Panc1 (cell line): Measurements from ENCODE around the gene PIAS4. TPM values are rescaled to one million over a fixed set of nuclear protein-coding genes. Genes with fewer than 3 reads are reported as not detected.

Experiments
- ATAC-seq: fragments of 200-7000 bp; cut with Tn5 transposase; 2 replicates; pipeline ENCODE4 v1.9.1; 2020; ENCODE audit warnings: mild to moderate bottlenecking, moderate library complexity
- BruUV-seq: library from RNA; stranded (reverse); fragments of 400-500 nt; replicated peaks from 2 replicates; lab custom pipeline; 2021; lab: Mats Ljungman, UMichigan
- CTCF ChIA-PET: fragments of 300-600 bp; sonication (Branson Sonifier 250); formaldehyde crosslinking; loops from one replicate; lab custom pipeline; 2022; ENCODE audit warnings: antibody characterized with exemption; lab: Charles Lee
- POLR2A ChIA-PET: fragments of 300-600 bp; sonication (Branson Sonifier 250); formaldehyde crosslinking; loops from one replicate; lab custom pipeline; 2022; ENCODE audit warnings: antibody characterized with exemption; lab: Charles Lee
- DNase-seq: peaks from one replicate; pipeline ENCODE4 v3.0.0-alpha.2; 2010; ENCODE audit warnings: low read depth, low spot score
- H3K27ac ChIP-seq: 2 replicates; pipeline ENCODE4 v1.5.1; 2011; ENCODE audit warnings: mild to moderate bottlenecking, low read length, inconsistent platforms
- H3K27me3 ChIP-seq: fragments of 200-500 bp; sonication (Bioruptor generic); 2 replicates; pipeline ENCODE4 v1.6.0; 2014; ENCODE audit warnings: low read length, inconsistent platforms; ENCODE audit not compliant: control insufficient read depth, insufficient read depth
- H3K36me3 ChIP-seq: fragments of 200-500 bp; sonication (Bioruptor generic); 2 replicates; pipeline ENCODE4 v1.5.1; 2014; ENCODE audit warnings: inconsistent platforms, mild to moderate bottlenecking, low read length, moderate library complexity; ENCODE audit not compliant: control insufficient read depth, insufficient read depth
- H3K4me1 ChIP-seq: 2 replicates; pipeline ENCODE4 v1.5.1; 2011; ENCODE audit warnings: inconsistent platforms, mild to moderate bottlenecking, low read length, moderate library complexity; ENCODE audit not compliant: control insufficient read depth, insufficient read depth
- H3K4me3 ChIP-seq, 2 experiments: 2 replicates each; pipeline ENCODE4 v1.5.1; 2011 to 2012; ENCODE audit warnings: low read depth in 2 of 2, low read length in 2 of 2, mild to moderate bottlenecking in 2 of 2, inconsistent platforms in 1 of 2, moderate library complexity in 1 of 2
- H3K9me3 ChIP-seq: fragments of 200-500 bp; sonication (Bioruptor generic); 2 replicates; pipeline ENCODE4 v1.5.1; 2014; ENCODE audit warnings: low read depth, mild to moderate bottlenecking, inconsistent platforms, low read length, moderate library complexity; ENCODE audit not compliant: control insufficient read depth, insufficient read depth
- POLR2AphosphoS5 ChIP-seq: IDR thresholded peaks from 2 replicates; pipeline ENCODE4 v1.6.1; 2012; ENCODE audit warnings: mild to moderate bottlenecking, low read depth, low read length, moderate library complexity
- SIN3A ChIP-seq: IDR thresholded peaks from 2 replicates; pipeline ENCODE4 v1.6.1; 2012; ENCODE audit warnings: low read depth, mild to moderate bottlenecking, low read length, moderate library complexity, borderline replicate concordance; ENCODE audit not compliant: insufficient read depth
- TCF7L2 ChIP-seq: IDR thresholded peaks from 2 replicates; pipeline ENCODE4 v1.6.1; 2011; ENCODE audit warnings: mild to moderate bottlenecking, low read depth, low read length, inconsistent platforms
- in situ Hi-C: cut with HindIII; loops from 2 replicates; pipeline ENCODE4 v1.10.0; 2016; ENCODE audit warnings: low sequenced_read_pairs, low pct_unique_long_range_greater_than_20kb
- intact Hi-C: fragments of 100-400 bp; cut with micrococcal nuclease; formaldehyde crosslinking; loops from one replicate; pipeline ENCODE4 v1.10.0; 2022; ENCODE audit not compliant: unreplicated experiment
- total RNA-seq: library from RNA; stranded (reverse); gene quantifications from one replicate; pipeline ENCODE4 v1.2.1, GENCODE V29; 2021; ENCODE audit not compliant: unreplicated experiment
- TF ChIP-seq, protein P1 (sequence below), 2 experiments: IDR thresholded peaks; 2 replicates each; pipeline ENCODE4 v1.6.1; 2011 to 2012; ENCODE audit warnings: low read depth in 2 of 2, control low read depth in 1 of 2, low read length in 1 of 2, mild to moderate bottlenecking in 1 of 2, moderate library complexity in 1 of 2; ENCODE audit not compliant: insufficient read depth in 1 of 2
- TF ChIP-seq, protein P2 (sequence below): fragments of 450-650 bp; IDR thresholded peaks from 2 replicates; pipeline ENCODE4 v1.5.1; 2017; ENCODE audit warnings: mild to moderate bottlenecking

Gene PIAS4
- total RNA-seq, 1 experiment from 2014 or later: 36.7 TPM

DNA sequence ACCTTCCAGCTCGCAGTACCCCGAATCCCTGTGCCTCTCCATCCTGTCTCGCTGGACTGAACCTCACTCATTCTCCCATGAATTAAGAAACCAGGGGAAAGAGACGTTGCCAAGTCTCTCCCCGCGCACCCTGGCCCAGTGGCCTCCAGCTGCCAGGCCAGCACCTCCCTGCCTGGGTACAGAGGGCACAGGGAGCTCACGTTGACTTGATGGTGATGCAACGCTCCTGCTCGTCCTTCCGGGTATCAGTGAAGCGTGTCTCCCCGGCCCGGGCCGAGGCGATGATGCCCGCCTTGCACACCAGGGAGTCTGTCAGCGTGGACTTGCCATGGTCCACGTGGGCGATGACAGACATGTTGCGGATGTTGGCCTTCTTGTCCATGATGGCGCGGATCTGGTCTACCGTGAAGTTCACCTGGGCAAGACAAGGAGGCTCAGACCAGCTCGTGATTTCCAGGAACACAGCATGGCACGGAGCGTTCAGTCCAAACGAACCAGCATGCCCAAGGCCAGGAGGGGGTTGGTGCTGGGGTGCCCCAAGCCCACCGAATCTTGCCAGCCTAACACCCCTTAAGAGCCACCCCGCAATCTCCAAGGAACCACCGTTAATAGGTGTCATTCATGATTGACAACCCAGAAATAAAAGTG, 23.5 kb upstream of the PIAS4 start:
- peak overlapping the region; percentile 82 for H3K27ac ChIP-seq
- POLR2A ChIA-PET: interaction anchor here (0.7 kb wide), 1 partner anchor 158 kb away, joined by 3 read pairs; no protein-coding TSS in a partner anchor
- no peak for DNase-seq
- no peaks in the 10 kb centered on the region for H3K27me3 ChIP-seq
- H3K4me1 ChIP-seq: peaks cover 8% of the 10 kb centered on the region
- intact Hi-C loops (loop anchor here (10.0 kb wide), 1 partner anchor 221 kb away; no protein-coding TSS in a partner anchor), in situ Hi-C loops (no loop called here)
- TF ChIP-seq POLR2AphosphoS5 (no peak), TCF7L2 (no peak), SIN3A (no peak)
- TF ChIP-seq, protein P1, sequence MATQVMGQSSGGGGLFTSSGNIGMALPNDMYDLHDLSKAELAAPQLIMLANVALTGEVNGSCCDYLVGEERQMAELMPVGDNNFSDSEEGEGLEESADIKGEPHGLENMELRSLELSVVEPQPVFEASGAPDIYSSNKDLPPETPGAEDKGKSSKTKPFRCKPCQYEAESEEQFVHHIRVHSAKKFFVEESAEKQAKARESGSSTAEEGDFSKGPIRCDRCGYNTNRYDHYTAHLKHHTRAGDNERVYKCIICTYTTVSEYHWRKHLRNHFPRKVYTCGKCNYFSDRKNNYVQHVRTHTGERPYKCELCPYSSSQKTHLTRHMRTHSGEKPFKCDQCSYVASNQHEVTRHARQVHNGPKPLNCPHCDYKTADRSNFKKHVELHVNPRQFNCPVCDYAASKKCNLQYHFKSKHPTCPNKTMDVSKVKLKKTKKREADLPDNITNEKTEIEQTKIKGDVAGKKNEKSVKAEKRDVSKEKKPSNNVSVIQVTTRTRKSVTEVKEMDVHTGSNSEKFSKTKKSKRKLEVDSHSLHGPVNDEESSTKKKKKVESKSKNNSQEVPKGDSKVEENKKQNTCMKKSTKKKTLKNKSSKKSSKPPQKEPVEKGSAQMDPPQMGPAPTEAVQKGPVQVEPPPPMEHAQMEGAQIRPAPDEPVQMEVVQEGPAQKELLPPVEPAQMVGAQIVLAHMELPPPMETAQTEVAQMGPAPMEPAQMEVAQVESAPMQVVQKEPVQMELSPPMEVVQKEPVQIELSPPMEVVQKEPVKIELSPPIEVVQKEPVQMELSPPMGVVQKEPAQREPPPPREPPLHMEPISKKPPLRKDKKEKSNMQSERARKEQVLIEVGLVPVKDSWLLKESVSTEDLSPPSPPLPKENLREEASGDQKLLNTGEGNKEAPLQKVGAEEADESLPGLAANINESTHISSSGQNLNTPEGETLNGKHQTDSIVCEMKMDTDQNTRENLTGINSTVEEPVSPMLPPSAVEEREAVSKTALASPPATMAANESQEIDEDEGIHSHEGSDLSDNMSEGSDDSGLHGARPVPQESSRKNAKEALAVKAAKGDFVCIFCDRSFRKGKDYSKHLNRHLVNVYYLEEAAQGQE (IDR thresholded peaks at IDR 0.05; ENCODE audit: insufficient read depth in 1 of 2, low read depth in 2 of 2, low read length in 1 of 2): 0 out of 4 replicates have a peak, but pooled peaks of 1 of the 2 experiments have one; percentile 8
- TF ChIP-seq, protein P2, sequence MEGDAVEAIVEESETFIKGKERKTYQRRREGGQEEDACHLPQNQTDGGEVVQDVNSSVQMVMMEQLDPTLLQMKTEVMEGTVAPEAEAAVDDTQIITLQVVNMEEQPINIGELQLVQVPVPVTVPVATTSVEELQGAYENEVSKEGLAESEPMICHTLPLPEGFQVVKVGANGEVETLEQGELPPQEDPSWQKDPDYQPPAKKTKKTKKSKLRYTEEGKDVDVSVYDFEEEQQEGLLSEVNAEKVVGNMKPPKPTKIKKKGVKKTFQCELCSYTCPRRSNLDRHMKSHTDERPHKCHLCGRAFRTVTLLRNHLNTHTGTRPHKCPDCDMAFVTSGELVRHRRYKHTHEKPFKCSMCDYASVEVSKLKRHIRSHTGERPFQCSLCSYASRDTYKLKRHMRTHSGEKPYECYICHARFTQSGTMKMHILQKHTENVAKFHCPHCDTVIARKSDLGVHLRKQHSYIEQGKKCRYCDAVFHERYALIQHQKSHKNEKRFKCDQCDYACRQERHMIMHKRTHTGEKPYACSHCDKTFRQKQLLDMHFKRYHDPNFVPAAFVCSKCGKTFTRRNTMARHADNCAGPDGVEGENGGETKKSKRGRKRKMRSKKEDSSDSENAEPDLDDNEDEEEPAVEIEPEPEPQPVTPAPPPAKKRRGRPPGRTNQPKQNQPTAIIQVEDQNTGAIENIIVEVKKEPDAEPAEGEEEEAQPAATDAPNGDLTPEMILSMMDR: no peak
- H3K36me3 ChIP-seq: peaks cover 32% of the 10 kb centered on the region
- no peaks in the 10 kb centered on the region for H3K9me3 ChIP-seq
- CTCF ChIA-PET: no interaction called here
- no TSS peak for BruUV-seq
- H3K4me3 ChIP-seq: peak overlapping the region; percentile 65 to 99
- ATAC-seq: no peak

DNA sequence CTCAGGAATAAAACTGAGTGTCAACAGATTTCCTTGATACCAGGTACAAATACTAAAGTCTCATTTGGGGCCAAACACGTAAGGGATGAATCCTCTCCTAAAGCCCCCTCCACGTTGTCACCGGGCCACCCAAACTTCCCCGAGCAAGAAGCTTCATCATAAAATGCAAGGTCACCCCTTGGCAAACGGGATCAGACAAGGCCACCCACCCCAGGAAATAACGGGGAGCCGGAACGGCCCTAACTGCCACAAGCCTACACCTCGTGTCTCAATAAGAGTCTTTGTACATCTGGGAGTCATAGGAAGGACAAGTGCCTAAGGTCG, 23.0 kb upstream of the PIAS4 start:
- H3K36me3 ChIP-seq: peaks cover 32% of the 10 kb centered on the region
- TF ChIP-seq, protein P1 (IDR thresholded peaks at IDR 0.05; ENCODE audit: insufficient read depth in 1 of 2, low read depth in 2 of 2, low read length in 1 of 2): no peak
- TF ChIP-seq SIN3A (no peak), TCF7L2 (no peak), POLR2AphosphoS5 (no peak)
- TF ChIP-seq, protein P2: no peak
- no peaks in the 10 kb centered on the region for H3K27me3 ChIP-seq
- in situ Hi-C loops: no loop called here
- peak overlapping the region; percentile 65 to 99 for H3K4me3 ChIP-seq
- BruUV-seq: no TSS peak
- no peaks in the 10 kb centered on the region for H3K9me3 ChIP-seq
- CTCF ChIA-PET: no interaction called here
- intact Hi-C loops: loop anchor here (10.0 kb wide), 1 partner anchor 220 kb away; no protein-coding TSS in a partner anchor
- POLR2A ChIA-PET: interaction anchor here (0.7 kb wide), 1 partner anchor 158 kb away, joined by 3 read pairs; no protein-coding TSS in a partner anchor
- peak overlapping the region; percentile 82 for H3K27ac ChIP-seq
- H3K4me1 ChIP-seq: peaks cover 8% of the 10 kb centered on the region
- ATAC-seq (no peak), DNase-seq (no peak)
